Transverse colon (tissue), 4 donors: Measurements from ENCODE around the gene PTPRN2.
"Not testable (repeated sequence)": the region's sequence is repeated elsewhere in the genome, so short reads cannot be mapped to it uniquely, and the experiment has no call there.

ENCODE experiments used
- EP300 ChIP-seq: sonication (generic); formaldehyde crosslinking; IDR thresholded peaks from one replicate; pipeline ENCODE4 v1.6.1; 2017; ENCODE audit warnings: antibody characterized with exemption, low read depth
- POLR2A ChIP-seq: fragments of 450-650 bp; IDR thresholded peaks from one replicate; pipeline ENCODE4 v1.6.1; 2016; ENCODE audit warnings: antibody characterized with exemption, mild to moderate bottlenecking, moderate library complexity
- POLR2AphosphoS5 ChIP-seq, 3 donors: sonication (generic); formaldehyde crosslinking; IDR thresholded peaks; one replicate each; pipeline ENCODE4 v1.6.1; 2016; ENCODE audit warnings: antibody characterized with exemption in 3 of 3
- TF ChIP-seq, protein P1 (sequence below), 5 experiments: fragments of 200-600 bp in 3 of 5; fragments of 450-650 bp in 2 of 5; sonication (generic) in 3 of 5; IDR thresholded peaks; 1 replicate in 2 of 5; 2 replicates in 3 of 5; pipeline ENCODE4 v1.5.1; 2016 to 2017; ENCODE audit warnings: antibody characterized with exemption in 5 of 5, inconsistent platforms in 3 of 5, mild to moderate bottlenecking in 2 of 5, moderate library complexity in 1 of 5

DNA sequence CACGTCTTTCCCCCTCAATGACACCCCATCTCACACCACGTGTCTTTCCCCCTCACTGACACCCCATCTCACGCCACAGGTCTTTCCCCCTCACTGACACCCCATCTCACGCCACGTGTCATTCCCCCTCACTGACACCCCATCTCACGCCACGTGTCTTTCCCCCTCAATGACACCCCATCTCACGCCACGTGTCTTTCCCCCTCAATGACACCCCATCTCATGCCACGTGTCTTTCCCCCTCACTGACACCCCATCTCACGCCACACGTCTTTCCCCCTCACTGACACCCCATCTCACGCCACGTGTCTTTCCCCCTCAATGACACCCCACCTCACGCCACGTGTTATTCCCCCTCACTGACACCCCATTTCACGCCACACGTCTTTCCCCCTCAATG lies 440.2 kb downstream of the PTPRN2 start:
- TF ChIP-seq, protein P1, sequence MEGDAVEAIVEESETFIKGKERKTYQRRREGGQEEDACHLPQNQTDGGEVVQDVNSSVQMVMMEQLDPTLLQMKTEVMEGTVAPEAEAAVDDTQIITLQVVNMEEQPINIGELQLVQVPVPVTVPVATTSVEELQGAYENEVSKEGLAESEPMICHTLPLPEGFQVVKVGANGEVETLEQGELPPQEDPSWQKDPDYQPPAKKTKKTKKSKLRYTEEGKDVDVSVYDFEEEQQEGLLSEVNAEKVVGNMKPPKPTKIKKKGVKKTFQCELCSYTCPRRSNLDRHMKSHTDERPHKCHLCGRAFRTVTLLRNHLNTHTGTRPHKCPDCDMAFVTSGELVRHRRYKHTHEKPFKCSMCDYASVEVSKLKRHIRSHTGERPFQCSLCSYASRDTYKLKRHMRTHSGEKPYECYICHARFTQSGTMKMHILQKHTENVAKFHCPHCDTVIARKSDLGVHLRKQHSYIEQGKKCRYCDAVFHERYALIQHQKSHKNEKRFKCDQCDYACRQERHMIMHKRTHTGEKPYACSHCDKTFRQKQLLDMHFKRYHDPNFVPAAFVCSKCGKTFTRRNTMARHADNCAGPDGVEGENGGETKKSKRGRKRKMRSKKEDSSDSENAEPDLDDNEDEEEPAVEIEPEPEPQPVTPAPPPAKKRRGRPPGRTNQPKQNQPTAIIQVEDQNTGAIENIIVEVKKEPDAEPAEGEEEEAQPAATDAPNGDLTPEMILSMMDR (IDR thresholded peaks at IDR 0.05), result not testable (repeated sequence)
- TF ChIP-seq POLR2AphosphoS5 (IDR thresholded peaks at IDR 0.05); POLR2A; EP300: not testable (repeated sequence)
